HepG2 (cell line): Measurements from ENCODE around the gene GRHPR. TPM values are rescaled to one million over a fixed set of nuclear protein-coding genes. Genes with fewer than 3 reads are reported as not detected.

ENCODE experiments used
- CEBPG ChIP-seq: IDR thresholded peaks from 2 replicates; pipeline ENCODE4 v1.6.1; 2016
- CREB1 ChIP-seq, 2 experiments: fragments of 450-650 bp in 1 of 2; IDR thresholded peaks; 2 replicates each; pipeline ENCODE4 v1.6.1; 2016 to 2017; ENCODE audit warnings: control low read depth in 1 of 2, mild to moderate bottlenecking in 1 of 2, missing compliant biosample characterization in 1 of 2, missing genetic modification characterization in 1 of 2
- EEA1 ChIP-seq: sonication (generic); formaldehyde crosslinking; IDR thresholded peaks from 2 replicates; pipeline ENCODE4 v1.5.1; 2020; ENCODE audit warnings: mild to moderate bottlenecking, missing genetic modification reagents, borderline replicate concordance
- GLMP ChIP-seq: sonication (generic); formaldehyde crosslinking; IDR thresholded peaks from 2 replicates; pipeline ENCODE4 v1.9.0; 2021; ENCODE audit warnings: missing genetic modification reagents, mild to moderate bottlenecking, borderline replicate concordance
- HOXA3 ChIP-seq: sonication (generic); formaldehyde crosslinking; IDR thresholded peaks from 2 replicates; pipeline ENCODE4 v1.5.0; 2020; ENCODE audit warnings: missing genetic modification reagents
- MAF1 ChIP-seq: sonication (generic); formaldehyde crosslinking; IDR thresholded peaks from 2 replicates; pipeline ENCODE4 v1.5.0; 2020; ENCODE audit warnings: missing genetic modification reagents, borderline replicate concordance
- MBNL3 ChIP-seq: fragments of 250-450 bp; sonication (Bioruptor Pico); conservative IDR thresholded peaks from 2 replicates; pipeline ENCODE4 v1.8.0; 2022; ENCODE audit warnings: mild to moderate bottlenecking, inconsistent platforms
- NFE2L2 ChIP-seq: fragments of 150-350 bp; IDR thresholded peaks from 2 replicates; pipeline ENCODE4 v1.6.1; 2014; ENCODE audit warnings: low read length
- RELA ChIP-seq: sonication (generic); formaldehyde crosslinking; IDR thresholded peaks from 2 replicates; pipeline ENCODE4 v1.4.0; 2020; ENCODE audit warnings: missing genetic modification reagents
- SMARCE1 ChIP-seq: fragments of 450-650 bp; IDR thresholded peaks from 2 replicates; pipeline ENCODE4 v1.6.1; 2017; ENCODE audit warnings: borderline replicate concordance
- SP1 ChIP-seq, 2 experiments: fragments of 450-650 bp in 1 of 2; sonication (generic) in 1 of 2; formaldehyde crosslinking in 1 of 2; IDR thresholded peaks; 2 replicates each; pipeline versions ENCODE4 v1.4.0 to v1.6.1; 2016 to 2020; ENCODE audit warnings: missing genetic modification reagents in 1 of 2
- STAT5B ChIP-seq: sonication (generic); formaldehyde crosslinking; IDR thresholded peaks from 2 replicates; pipeline ENCODE4 v1.4.0; 2020; ENCODE audit warnings: missing genetic modification reagents
- TBP ChIP-seq: sonication (generic); formaldehyde crosslinking; IDR thresholded peaks from 2 replicates; pipeline ENCODE4 v1.5.0; 2020; ENCODE audit warnings: missing genetic modification reagents
- TRAFD1 ChIP-seq: sonication (generic); formaldehyde crosslinking; IDR thresholded peaks from 2 replicates; pipeline ENCODE4 v1.5.1; 2020; ENCODE audit warnings: missing genetic modification reagents, mild to moderate bottlenecking, borderline replicate concordance
- U2AF1 ChIP-seq: fragments of 200-400 bp; formaldehyde crosslinking; optimal IDR thresholded peaks from 2 replicates; pipeline ENCODE3; 2017; ENCODE audit warnings: mild to moderate bottlenecking, low read depth, low read length
- YEATS2 ChIP-seq: sonication (generic); formaldehyde crosslinking; IDR thresholded peaks from 2 replicates; pipeline ENCODE4 v1.4.0; 2020; ENCODE audit warnings: missing genetic modification reagents, borderline replicate concordance
- ZFP62 ChIP-seq: sonication (generic); formaldehyde crosslinking; IDR thresholded peaks from 2 replicates; pipeline ENCODE4 v1.4.0; 2020; ENCODE audit warnings: missing genetic modification reagents
- ZNF335 ChIP-seq: sonication (generic); formaldehyde crosslinking; IDR thresholded peaks from 2 replicates; pipeline ENCODE4 v1.4.0; 2020; ENCODE audit warnings: missing genetic modification reagents
- ZNF670 ChIP-seq: sonication (generic); formaldehyde crosslinking; IDR thresholded peaks from 2 replicates; pipeline ENCODE4 v1.8.0; 2022; ENCODE audit warnings: mild to moderate bottlenecking, missing genetic modification reagents, borderline replicate concordance
- ZNF678 ChIP-seq: sonication (generic); formaldehyde crosslinking; IDR thresholded peaks from 2 replicates; pipeline ENCODE4 v1.4.0; 2020; ENCODE audit warnings: mild to moderate bottlenecking, missing genetic modification reagents
- ZNF790 ChIP-seq: sonication (generic); formaldehyde crosslinking; IDR thresholded peaks from 2 replicates; pipeline ENCODE4 v1.8.0; 2022; ENCODE audit warnings: missing genetic modification reagents, mild to moderate bottlenecking, borderline replicate concordance
- polyA plus RNA-seq, 8 experiments: library from polyadenylated mRNA; depleted of rRNA in 3 of 8; stranded (reverse) in 7 of 8; unstranded in 1 of 8; fragments of >200 nt; fragmentation: Illumina TruSeq in 4 of 8; extraction: Trizol in 4 of 8; gene quantifications; 2 replicates each; pipeline versions ENCODE4 v1.2.1 to v1.2.3, GENCODE V29; 2011 to 2016; ENCODE audit warnings: low read depth in 4 of 8, missing spikeins in 1 of 8, mixed read lengths in 1 of 8; ENCODE audit not compliant: insufficient read depth in 1 of 8
- total RNA-seq, 5 experiments: library from RNA; depleted of rRNA; stranded (reverse); fragments of >200 nt; fragmentation: Illumina TruSeq; extraction: Trizol; gene quantifications; 2 replicates each; pipeline ENCODE4 v1.2.3, GENCODE V29; 2016; ENCODE audit warnings: low read depth in 1 of 5
- TF ChIP-seq, protein P1 (sequence below): sonication (generic); formaldehyde crosslinking; conservative IDR thresholded peaks from 2 replicates; pipeline ENCODE4 v1.8.0; 2022; ENCODE audit warnings: missing genetic modification reagents
- TF ChIP-seq, protein P2 (sequence below): sonication (generic); formaldehyde crosslinking; IDR thresholded peaks from 2 replicates; pipeline ENCODE4 v1.4.0; 2020; ENCODE audit warnings: missing genetic modification reagents, low read depth, mild to moderate bottlenecking, borderline replicate concordance

Gene GRHPR
- total and polyA plus RNA-seq, 2 of the 13 experiments (the other 11 are each of a cell fraction or from before 2014, with no cell fraction given): 113 to 115 TPM

DNA sequence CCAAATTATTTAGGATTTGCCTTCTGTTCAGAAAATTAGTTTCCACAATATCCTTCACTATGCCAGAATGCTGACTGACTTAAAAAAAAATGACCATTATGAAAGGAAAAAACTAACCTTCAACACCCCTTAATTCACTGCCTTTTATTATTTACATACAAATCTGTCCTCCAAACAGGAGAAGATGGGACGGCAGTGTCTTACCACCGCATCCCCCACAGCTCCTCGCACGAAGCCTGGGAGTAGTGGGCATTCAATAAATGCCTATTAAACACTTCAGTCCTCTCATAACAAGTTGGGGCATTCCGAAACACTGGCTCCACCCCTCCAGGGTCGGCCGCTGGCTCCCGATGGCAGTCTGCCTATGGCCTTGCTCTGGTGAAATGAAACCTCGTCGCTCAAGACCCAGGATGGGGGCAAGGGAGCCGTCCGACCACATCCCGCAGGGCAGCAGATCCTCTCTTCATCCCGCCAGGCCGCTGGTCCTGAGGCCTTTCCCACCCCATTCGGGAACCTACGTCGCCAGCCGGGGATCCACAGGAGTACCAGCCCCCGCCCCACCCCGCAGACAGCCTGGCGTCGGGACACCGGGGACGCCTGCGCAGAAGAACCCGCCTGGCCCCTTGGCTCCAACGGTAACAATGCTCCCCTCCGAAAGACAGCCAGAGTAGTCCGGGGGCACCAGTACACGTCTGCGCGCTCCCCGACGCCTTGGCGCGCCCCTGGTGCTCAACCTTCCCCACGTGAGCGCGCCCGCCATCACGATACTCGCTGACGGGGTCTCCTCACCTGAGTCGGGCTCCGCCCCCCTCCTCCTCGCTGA is 42.1 kb downstream of the GRHPR start (continued):
- no peak for TF ChIP-seq ZNF678 (CRISPR knock-in tag)
- TF ChIP-seq CREB1 (IDR thresholded peaks at IDR 0.05): no peak
- TF ChIP-seq CREB1 (CRISPR knock-in tag; IDR thresholded peaks at IDR 0.05): no peak
- no peak for TF ChIP-seq TRAFD1 (CRISPR knock-in tag)
- TF ChIP-seq SMARCE1: no peak
- no peak for TF ChIP-seq ZFP62 (CRISPR knock-in tag)
- no peak for TF ChIP-seq MBNL3 (CRISPR knock-in tag)
- TF ChIP-seq HOXA3 (CRISPR knock-in tag): 0 out of 2 replicates have a peak, but pooled peaks have one; percentile 10
- 0 out of 2 replicates have a peak, but pooled peaks have one; percentile 40 for TF ChIP-seq MAF1 (CRISPR knock-in tag)
- TF ChIP-seq ZNF335 (CRISPR knock-in tag): no peak
- no peak for TF ChIP-seq RELA (CRISPR knock-in tag)
- no peak for TF ChIP-seq CEBPG (CRISPR knock-in tag)
- TF ChIP-seq, protein P1, sequence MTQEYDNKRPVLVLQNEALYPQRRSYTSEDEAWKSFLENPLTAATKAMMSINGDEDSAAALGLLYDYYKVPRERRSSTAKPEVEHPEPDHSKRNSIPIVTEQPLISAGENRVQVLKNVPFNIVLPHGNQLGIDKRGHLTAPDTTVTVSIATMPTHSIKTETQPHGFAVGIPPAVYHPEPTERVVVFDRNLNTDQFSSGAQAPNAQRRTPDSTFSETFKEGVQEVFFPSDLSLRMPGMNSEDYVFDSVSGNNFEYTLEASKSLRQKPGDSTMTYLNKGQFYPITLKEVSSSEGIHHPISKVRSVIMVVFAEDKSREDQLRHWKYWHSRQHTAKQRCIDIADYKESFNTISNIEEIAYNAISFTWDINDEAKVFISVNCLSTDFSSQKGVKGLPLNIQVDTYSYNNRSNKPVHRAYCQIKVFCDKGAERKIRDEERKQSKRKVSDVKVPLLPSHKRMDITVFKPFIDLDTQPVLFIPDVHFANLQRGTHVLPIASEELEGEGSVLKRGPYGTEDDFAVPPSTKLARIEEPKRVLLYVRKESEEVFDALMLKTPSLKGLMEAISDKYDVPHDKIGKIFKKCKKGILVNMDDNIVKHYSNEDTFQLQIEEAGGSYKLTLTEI (CRISPR knock-in tag): no peak
- TF ChIP-seq GLMP (CRISPR knock-in tag): no peak
- TF ChIP-seq SP1 (IDR thresholded peaks at IDR 0.05): no peak
- TF ChIP-seq SP1 (CRISPR knock-in tag; IDR thresholded peaks at IDR 0.05): 0 out of 2 replicates have a peak, but pooled peaks have one; percentile 9
- TF ChIP-seq, protein P2, sequence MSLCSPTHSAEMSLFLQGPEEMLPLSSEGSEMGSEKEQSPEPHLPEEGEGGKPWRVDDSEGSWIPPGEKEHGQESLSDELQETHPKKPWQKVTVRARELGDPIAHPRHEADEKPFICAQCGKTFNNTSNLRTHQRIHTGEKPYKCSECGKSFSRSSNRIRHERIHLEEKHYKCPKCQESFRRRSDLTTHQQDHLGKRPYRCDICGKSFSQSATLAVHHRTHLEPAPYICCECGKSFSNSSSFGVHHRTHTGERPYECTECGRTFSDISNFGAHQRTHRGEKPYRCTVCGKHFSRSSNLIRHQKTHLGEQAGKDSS: peak; percentile 42; the same call in 1 of the 2 replicates
- 0 out of 2 replicates have a peak, but pooled peaks have one; percentile 7 for TF ChIP-seq YEATS2 (CRISPR knock-in tag)
- TF ChIP-seq U2AF1: no peak
- TF ChIP-seq ZNF790: no peak
- no peak for TF ChIP-seq EEA1 (CRISPR knock-in tag)
- TF ChIP-seq NFE2L2: no peak
- TF ChIP-seq ZNF670 (CRISPR knock-in tag): no peak
- no peak for TF ChIP-seq STAT5B
- no peak for TF ChIP-seq TBP (CRISPR knock-in tag)
